ENCODE measurements around the gene F10.

- TF ChIP-seq POLR2AphosphoS5 (IDR thresholded peaks at IDR 0.05; ENCODE audit: low read depth, low read length) (no peak), TCF12 (IDR thresholded peaks at IDR 0.05) (no peak), YY1 (IDR thresholded peaks at IDR 0.05; ENCODE audit: low read depth) (no peak), FOXM1 (IDR thresholded peaks at IDR 0.05; ENCODE audit: low read depth) (no peak), JUND (IDR thresholded peaks at IDR 0.05) (no peak), FOSL2 (IDR thresholded peaks at IDR 0.05; ENCODE audit: borderline replicate concordance, low read depth) (no peak), MAX (IDR thresholded peaks at IDR 0.05; ENCODE audit: low read depth) (no peak), GABPA (IDR thresholded peaks at IDR 0.05; ENCODE audit: low read depth) (no peak), USF1 (IDR thresholded peaks at IDR 0.05; ENCODE audit: borderline replicate concordance, low read depth) (no peak), TAF1 (IDR thresholded peaks at IDR 0.05; ENCODE audit: borderline replicate concordance, low read depth, low read length) (no peak), TEAD4 (IDR thresholded peaks at IDR 0.05; ENCODE audit: borderline replicate concordance, insufficient read depth) (no peak)
- TF ChIP-seq, protein P1, sequence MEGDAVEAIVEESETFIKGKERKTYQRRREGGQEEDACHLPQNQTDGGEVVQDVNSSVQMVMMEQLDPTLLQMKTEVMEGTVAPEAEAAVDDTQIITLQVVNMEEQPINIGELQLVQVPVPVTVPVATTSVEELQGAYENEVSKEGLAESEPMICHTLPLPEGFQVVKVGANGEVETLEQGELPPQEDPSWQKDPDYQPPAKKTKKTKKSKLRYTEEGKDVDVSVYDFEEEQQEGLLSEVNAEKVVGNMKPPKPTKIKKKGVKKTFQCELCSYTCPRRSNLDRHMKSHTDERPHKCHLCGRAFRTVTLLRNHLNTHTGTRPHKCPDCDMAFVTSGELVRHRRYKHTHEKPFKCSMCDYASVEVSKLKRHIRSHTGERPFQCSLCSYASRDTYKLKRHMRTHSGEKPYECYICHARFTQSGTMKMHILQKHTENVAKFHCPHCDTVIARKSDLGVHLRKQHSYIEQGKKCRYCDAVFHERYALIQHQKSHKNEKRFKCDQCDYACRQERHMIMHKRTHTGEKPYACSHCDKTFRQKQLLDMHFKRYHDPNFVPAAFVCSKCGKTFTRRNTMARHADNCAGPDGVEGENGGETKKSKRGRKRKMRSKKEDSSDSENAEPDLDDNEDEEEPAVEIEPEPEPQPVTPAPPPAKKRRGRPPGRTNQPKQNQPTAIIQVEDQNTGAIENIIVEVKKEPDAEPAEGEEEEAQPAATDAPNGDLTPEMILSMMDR (IDR thresholded peaks at IDR 0.05) = no peak
Measured at GRCh38 chr13:113196970-113197737, 74.6 kb downstream of the F10 start.
